Measurements from ENCODE around the gene MPC2.
"Not testable (repeated sequence)": the region's sequence is repeated elsewhere in the genome, so short reads cannot be mapped to it uniquely, and the experiment has no call there.

Gene MPC2

GRCh38 chr1:167934426-167935215 lies 2.3 kb downstream of the MPC2 start:
- DNase-seq (ENCODE audit: low spot score): no peak

GRCh38 chr1:167933788-167934187 lies 3.1 kb downstream of the MPC2 start:
- DNase-seq (ENCODE audit: low spot score): no peak

- DNase-seq (ENCODE audit: low spot score): no peak
Measured at GRCh38 chr1:167929725-167930124, 7.1 kb downstream of the MPC2 start.

- not testable (repeated sequence) for DNase-seq (ENCODE audit: low spot score)
Measured at GRCh38 chr1:167928919-167929318, 8.0 kb downstream of the MPC2 start.

GRCh38 chr1:167928457-167928852 lies 8.4 kb downstream of the MPC2 start:
- no peak for DNase-seq (ENCODE audit: low spot score)

GRCh38 chr1:167927046-167927754 lies 9.7 kb downstream of the MPC2 start:
- no peak for DNase-seq (ENCODE audit: low spot score)

GRCh38 chr1:167926486-167926997 lies 10.3 kb downstream of the MPC2 start:
- peak; percentile 70 for DNase-seq (ENCODE audit: low spot score)

GRCh38 chr1:167924543-167925231 lies 12.2 kb downstream of the MPC2 start:
- DNase-seq (ENCODE audit: low spot score): no peak

- no peak for DNase-seq (ENCODE audit: low spot score)
Measured at GRCh38 chr1:167924102-167924501, 12.8 kb downstream of the MPC2 start.

GRCh38 chr1:167923324-167924056 lies 13.4 kb downstream of the MPC2 start:
- DNase-seq (ENCODE audit: low spot score): no peak

GRCh38 chr1:167922611-167923074 lies 14.2 kb downstream of the MPC2 start:
- DNase-seq (ENCODE audit: low spot score): no peak

GRCh38 chr1:167922023-167922422 lies 14.8 kb downstream of the MPC2 start:
- no peak for DNase-seq (ENCODE audit: low spot score)

GRCh38 chr1:167916766-167917511 lies 19.9 kb downstream of the MPC2 start:
- no peak for DNase-seq (ENCODE audit: low spot score)

- DNase-seq (ENCODE audit: low spot score): no peak
Measured at GRCh38 chr1:167915569-167915968, 21.3 kb downstream of the MPC2 start.

GRCh38 chr1:167913895-167914496 lies 22.9 kb downstream of the MPC2 start, which contains the start of gene ADCY10:
ADCY10 (minus strand) TSS chr1:167914134; CDS start chr1:167905140, 8,994 bp downstream.
- DNase-seq (ENCODE audit: low spot score): peak; percentile 32

GRCh38 chr1:167912294-167912693 lies 24.6 kb downstream of the MPC2 start:
- DNase-seq (ENCODE audit: low spot score): no peak

- no peak for DNase-seq (ENCODE audit: low spot score)
Measured at GRCh38 chr1:167911413-167911812, 25.5 kb downstream of the MPC2 start.

- DNase-seq (ENCODE audit: low spot score): no peak
Measured at GRCh38 chr1:167910530-167910929, 26.3 kb downstream of the MPC2 start.

GRCh38 chr1:167909691-167910180 lies 27.1 kb downstream of the MPC2 start:
- DNase-seq (ENCODE audit: low spot score): no peak

GRCh38 chr1:167905671-167906070 lies 31.2 kb downstream of the MPC2 start:
- no peak for DNase-seq (ENCODE audit: low spot score)
